Measurements from ENCODE around the gene TRAM2. TPM values are rescaled to one million over a fixed set of nuclear protein-coding genes. Genes with fewer than 3 reads are reported as not detected.

Gene TRAM2
- total and polyA plus RNA-seq, 10 of the 15 experiments (the other 5 are each of a cell fraction or from before 2014, with no cell fraction given): 2.5 to 15.0 (median 11.0) TPM

- FAIRE-seq (no peak), ATAC-seq (no peak), DNase-seq (ENCODE audit: low read depth, low spot score) (no peak)
- Histone ChIP-seq H2AFZ (ENCODE audit: control insufficient read depth, low read depth, low read length) (no peak overlapping the region), H3K9ac (ENCODE audit: control insufficient read depth, insufficient read depth, low read length) (no peak overlapping the region), H3K4me1 (ENCODE audit: control insufficient read depth, insufficient read depth, low read length) (peaks cover 24% of the 10 kb centered on the region), H3K36me3 (ENCODE audit: control insufficient read depth in 2 of 2, insufficient read depth in 2 of 2, low read length in 1 of 2) (no peaks in the 10 kb centered on the region; a peak in 1 of 4 replicates), H3K27ac (ENCODE audit: control insufficient read depth, insufficient read depth) (no peak overlapping the region), H3K9me3 (replicated peaks; ENCODE audit: control insufficient read depth, insufficient read depth, low read length) (no peaks in the 10 kb centered on the region), H4K20me1 (ENCODE audit: control insufficient read depth, insufficient read depth) (no peaks in the 10 kb centered on the region), H3K27me3 (replicated peaks in 1 of 2; ENCODE audit: control insufficient read depth in 2 of 2, insufficient read depth in 2 of 2, low read length in 1 of 2) (no peaks in the 10 kb centered on the region), H3K4me3 (no peak overlapping the region), H3K4me2 (ENCODE audit: control insufficient read depth, insufficient read depth) (no peak overlapping the region), H3K79me2 (ENCODE audit: control insufficient read depth, insufficient read depth, low read length) (peaks cover 23% of the 10 kb centered on the region)
- ChIA-PET CTCF (no interaction called here), RAD21 (ENCODE audit: unreplicated experiment) (interaction anchor here (0.6 kb wide), 1 partner anchor 154 kb away, joined by 3 read pairs; no protein-coding TSS in a partner anchor), POLR2A (interaction anchor here (0.6 kb wide), 1 partner anchor 623 kb away, joined by 3 read pairs; no protein-coding TSS in a partner anchor), SMC1A (ENCODE audit: uncharacterized antibody, unreplicated experiment) (interaction anchor here (0.6 to 3.3 kb wide), 3 partner anchors 8 to 940 kb away, joined by 3 to 19 read pairs (median 4); no protein-coding TSS in a partner anchor)
- BruUV-seq (replicated peaks): no TSS peak
- no peak for TF ChIP-seq SKIL (IDR thresholded peaks at IDR 0.05; ENCODE audit: low read depth, poor library complexity, severe bottlenecking)
- TF ChIP-seq NFYB (IDR thresholded peaks at IDR 0.05; ENCODE audit: insufficient read depth, low read depth, low read length): no peak
- no peak for TF ChIP-seq FOXK2 (IDR thresholded peaks at IDR 0.05)
- TF ChIP-seq NRF1 (conservative IDR thresholded peaks at IDR 0.05; ENCODE audit: low read depth, low read length): no peak
- no peak for TF ChIP-seq NR2C2 (IDR thresholded peaks at IDR 0.05; ENCODE audit: borderline replicate concordance, control insufficient read depth, insufficient read length, low read depth)
- TF ChIP-seq KDM1A (IDR thresholded peaks at IDR 0.05; ENCODE audit: borderline replicate concordance): no peak
- TF ChIP-seq ESRRA (IDR thresholded peaks at IDR 0.05; ENCODE audit: low read length): no peak
- no peak for TF ChIP-seq MLLT1 (IDR thresholded peaks at IDR 0.05)
- TF ChIP-seq BRCA1 (IDR thresholded peaks at IDR 0.05; ENCODE audit: low read depth, low read length): no peak
- no peak for TF ChIP-seq MYB (IDR thresholded peaks at IDR 0.05; ENCODE audit: borderline replicate concordance, low read depth, low read length)
- TF ChIP-seq MEF2B (IDR thresholded peaks at IDR 0.05; ENCODE audit: partially characterized antibody, poor library complexity, severe bottlenecking): no peak
- TF ChIP-seq YY1 (IDR thresholded peaks at IDR 0.05; ENCODE audit: low read depth, low read length): no peak
- TF ChIP-seq CEBPB (IDR thresholded peaks at IDR 0.05; ENCODE audit: borderline replicate concordance in 1 of 2, low read depth in 2 of 2, low read length in 2 of 2): no peak
- no peak for TF ChIP-seq LARP7 (IDR thresholded peaks at IDR 0.05)
- TF ChIP-seq E2F4 (IDR thresholded peaks at IDR 0.05; ENCODE audit: low read depth, low read length): no peak
- TF ChIP-seq RAD51 (IDR thresholded peaks at IDR 0.05): no peak
- no peak for TF ChIP-seq POLR2AphosphoS5 (IDR thresholded peaks at IDR 0.05; ENCODE audit: low read length)
- WGBS (ENCODE audit: insufficient coverage, insufficient replicate concordance, low lambda C conversion rate, missing lambda C conversion rate): 92% methylated on average over 9 of the region's 9 CpGs
- intact Hi-C loops (cut with micrococcal nuclease; ENCODE audit: unreplicated experiment): no loop called here
- in situ Hi-C loops (cut with MboI): no loop called here
Observed at GRCh38 chr6:52544602-52545405, 32.1 kb downstream of the TRAM2 start.
